Ureter (tissue), 1 donor: Measurements from ENCODE around the gene PARD3. TPM values are rescaled to one million over a fixed set of nuclear protein-coding genes. Genes with fewer than 3 reads are reported as not detected.
"Not testable (repeated sequence)": the region's sequence is repeated elsewhere in the genome, so short reads cannot be mapped to it uniquely, and the experiment has no call there.

Source experiments
- DNase-seq: peaks from one replicate; pipeline ENCODE4 v3.0.0-alpha.2; 2020; ENCODE audit warnings: low spot score
- total RNA-seq: library from RNA; stranded (reverse); gene quantifications from one replicate; pipeline ENCODE4 v1.2.4, GENCODE V29; 2023
- donor health status: DM: yes; HTN: yes; CAD: no.

PARD3 gene
- total RNA-seq, 1 donor from 2014 or later = 73.5 TPM

GRCh38 chr10:34715511-34716187, 99.4 kb downstream of the PARD3 start:
- no peak for DNase-seq

GRCh38 chr10:34713875-34714274, 101.2 kb downstream of the PARD3 start:
- no peak for DNase-seq

DNA sequence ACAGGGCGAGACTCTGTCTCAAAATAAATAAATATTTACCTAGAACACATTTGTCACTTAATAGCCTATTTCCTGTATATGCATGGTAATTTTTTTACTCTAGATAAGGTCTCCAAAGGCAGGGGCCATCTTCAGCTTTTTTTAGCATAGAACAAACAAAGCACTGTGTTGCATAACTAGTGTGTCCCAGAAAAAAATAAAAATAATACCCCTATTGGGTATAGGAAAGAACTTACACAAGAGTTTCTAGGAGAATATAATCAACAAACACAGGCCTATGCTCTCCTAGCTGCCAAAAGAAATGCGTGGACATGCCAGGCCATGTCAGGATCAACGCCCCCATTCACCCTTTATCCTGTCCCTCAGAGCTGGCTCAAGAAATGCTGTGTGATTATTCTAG, 103.6 kb downstream of the PARD3 start:
- no peak for DNase-seq

- no peak for DNase-seq
These were observed 104.7 kb downstream of the PARD3 start for GRCh38 chr10:34710391-34710751.

DNA sequence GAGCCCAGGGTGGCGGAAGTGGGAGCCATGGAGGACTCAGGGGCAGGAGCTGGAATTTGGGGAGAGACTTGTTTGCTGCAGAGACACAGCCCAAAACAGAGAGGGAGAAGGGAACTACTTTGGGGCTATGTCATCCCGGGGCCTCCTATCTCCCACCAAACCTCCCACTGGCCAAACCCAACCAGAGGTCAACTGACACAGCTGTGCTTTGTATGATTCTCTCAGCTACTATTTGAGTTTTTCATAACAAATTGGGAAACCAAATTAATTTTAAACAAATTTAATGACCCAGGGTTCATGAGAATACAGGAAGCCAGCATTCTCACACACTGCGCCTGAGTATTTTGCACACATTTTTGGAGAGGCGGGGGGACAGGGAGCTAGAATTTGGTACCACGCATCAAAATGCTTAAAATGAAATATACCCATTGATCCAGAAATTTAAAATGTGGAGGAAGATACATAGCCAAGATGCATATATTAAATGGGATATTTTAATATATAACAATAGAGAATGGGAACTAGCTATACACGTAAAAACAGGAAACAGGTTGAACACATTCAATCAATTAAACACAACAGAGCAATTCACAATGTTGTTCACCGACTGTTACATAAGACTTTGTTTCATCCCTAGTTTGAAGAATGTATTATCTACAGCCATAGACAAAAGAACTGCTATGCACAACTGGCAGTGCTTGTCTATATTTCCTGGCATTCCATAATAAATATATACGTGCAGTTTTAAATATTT, 105.3 kb downstream of the PARD3 start:
- DNase-seq = no peak

- no peak for DNase-seq
These were observed 107.4 kb downstream of the PARD3 start for GRCh38 chr10:34707656-34708055.

- not testable (repeated sequence) for DNase-seq
These were observed 108.1 kb downstream of the PARD3 start for GRCh38 chr10:34706992-34707391.

GRCh38 chr10:34706147-34706546, 108.9 kb downstream of the PARD3 start:
- DNase-seq = no peak

DNA sequence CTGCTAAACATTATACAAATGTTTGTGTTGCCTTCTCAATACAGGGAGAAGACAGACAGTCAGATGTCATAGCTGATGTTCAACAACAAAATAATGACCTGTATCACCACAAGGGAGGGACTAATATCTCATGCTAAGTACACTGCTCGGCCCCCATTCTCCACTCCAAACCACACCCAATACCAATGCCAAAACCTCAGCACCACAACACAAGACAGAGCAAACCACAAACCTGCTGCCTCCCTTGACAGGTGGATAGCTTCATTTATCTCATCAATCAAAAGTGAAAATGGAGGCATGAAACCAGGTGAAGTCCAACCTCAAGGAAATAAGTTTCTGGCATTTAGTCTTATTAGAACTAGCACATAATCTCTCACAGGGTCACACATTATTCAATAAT, 109.5 kb downstream of the PARD3 start:
- no peak for DNase-seq

GRCh38 chr10:34704526-34705184, 110.4 kb downstream of the PARD3 start:
- DNase-seq = no peak

- DNase-seq = no peak
These were observed 112.1 kb downstream of the PARD3 start for GRCh38 chr10:34702982-34703381.

DNA sequence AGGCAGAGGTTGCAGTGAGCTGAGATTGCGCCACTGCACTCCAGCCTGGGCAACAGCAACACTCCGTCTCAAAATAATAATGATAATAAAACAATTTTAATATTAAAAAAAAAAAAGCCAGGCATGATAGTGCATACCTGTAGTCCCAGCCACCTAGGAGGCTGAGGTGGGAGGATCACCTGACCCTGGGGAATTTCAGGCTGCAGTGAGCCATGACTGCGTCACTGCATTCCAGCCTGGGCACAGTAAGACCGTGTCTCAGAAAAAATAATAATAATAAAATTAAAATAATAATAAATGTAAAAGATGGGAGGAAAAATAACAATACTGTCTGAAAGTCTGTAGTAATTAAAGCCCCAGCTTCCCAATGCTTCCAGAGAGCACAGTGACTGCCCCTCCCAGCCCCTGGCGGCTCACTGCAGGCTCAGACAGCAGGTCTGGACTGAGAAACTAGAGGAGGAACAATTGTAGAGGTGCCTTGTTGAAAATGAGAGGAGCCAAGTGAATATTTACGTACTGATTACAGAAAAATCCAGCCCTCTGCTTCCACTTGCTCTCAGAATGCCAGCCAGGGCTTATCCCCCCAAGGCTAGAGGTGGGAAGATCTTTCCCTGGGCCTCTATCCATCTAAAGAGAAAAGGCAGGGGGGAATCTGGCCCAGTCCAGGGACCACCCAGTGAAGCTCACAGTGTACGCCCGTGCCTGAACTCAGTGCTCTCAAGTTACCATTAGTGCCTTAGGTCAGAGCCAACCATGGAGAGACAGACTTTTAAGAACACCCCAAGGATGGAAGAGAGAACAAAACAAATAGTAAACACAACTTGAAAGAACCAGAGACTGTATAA, 112.8 kb downstream of the PARD3 start:
- no peak for DNase-seq

DNA sequence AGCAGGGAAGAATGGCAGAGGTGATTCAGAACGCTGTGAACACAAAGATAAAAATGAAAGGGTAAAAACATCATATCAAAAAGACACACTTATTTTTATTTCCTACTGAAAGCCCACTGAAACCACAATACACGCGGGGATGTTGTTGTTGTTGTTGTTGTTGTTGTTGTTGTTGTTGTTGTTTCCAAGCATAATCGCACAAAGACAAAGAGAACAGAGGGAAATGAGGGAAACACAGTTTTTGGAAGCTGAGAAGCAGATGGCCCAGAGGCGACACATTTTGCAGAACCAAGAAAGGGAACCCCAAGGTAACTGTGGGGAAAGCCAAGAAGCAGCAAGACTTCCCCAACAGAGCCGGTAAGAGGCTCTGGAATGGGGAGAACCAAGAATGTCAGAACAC, 113.9 kb downstream of the PARD3 start:
- no peak for DNase-seq

- not testable (repeated sequence) for DNase-seq
These were observed 114.3 kb downstream of the PARD3 start for GRCh38 chr10:34700752-34701151.

- DNase-seq = no peak
These were observed 115.1 kb downstream of the PARD3 start for GRCh38 chr10:34699904-34700517.

DNA sequence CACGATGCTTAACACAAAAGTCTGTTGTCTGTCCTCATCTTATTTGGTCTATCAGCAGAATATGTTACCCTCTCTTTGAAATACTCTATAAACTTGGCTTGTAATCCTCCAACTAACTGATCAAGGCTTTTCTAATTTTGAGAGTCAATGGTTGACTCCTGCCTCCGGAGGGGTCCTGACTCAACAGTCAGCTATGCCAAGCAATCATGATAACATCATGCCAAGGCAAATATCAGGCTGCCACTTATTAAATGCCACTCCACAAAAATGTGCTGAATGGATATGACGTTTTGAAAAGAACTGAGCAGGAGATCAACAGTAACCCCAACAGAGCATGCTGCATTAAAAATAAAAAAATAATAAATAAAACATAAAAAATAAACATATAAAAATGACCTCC, 116.1 kb downstream of the PARD3 start:
- DNase-seq = no peak

DNA sequence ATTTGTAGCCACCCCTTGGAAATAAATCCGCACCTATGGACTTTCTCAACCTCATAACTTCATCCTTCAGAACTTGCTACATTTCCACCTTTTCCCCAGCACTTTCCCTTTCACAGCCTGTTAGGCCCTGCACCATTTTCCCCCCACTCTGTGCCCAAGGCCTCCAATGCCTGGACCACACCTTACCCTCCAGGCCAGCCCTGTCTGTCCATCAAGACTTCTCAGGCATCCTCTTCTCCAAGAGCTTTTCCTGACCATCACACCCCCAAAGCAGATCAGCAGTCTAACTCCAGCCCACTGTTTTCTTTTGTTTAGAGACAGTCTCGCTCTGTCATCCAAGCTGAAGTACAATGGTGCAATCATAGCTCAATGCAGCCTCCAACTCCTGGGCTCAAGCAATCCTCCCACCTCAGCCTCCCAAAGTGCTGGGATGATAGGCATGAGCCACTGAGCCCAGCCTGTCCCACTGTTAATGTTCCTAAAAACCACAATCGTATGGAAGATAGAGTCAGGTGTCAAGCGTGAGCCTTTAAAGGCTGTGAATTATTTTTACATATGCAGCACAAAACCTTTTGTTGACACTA, 116.8 kb downstream of the PARD3 start:
- no peak for DNase-seq

- DNase-seq = no peak
These were observed 117.5 kb downstream of the PARD3 start for GRCh38 chr10:34697351-34698247.

- DNase-seq = no peak
These were observed 118.7 kb downstream of the PARD3 start for GRCh38 chr10:34696423-34696822.

DNA sequence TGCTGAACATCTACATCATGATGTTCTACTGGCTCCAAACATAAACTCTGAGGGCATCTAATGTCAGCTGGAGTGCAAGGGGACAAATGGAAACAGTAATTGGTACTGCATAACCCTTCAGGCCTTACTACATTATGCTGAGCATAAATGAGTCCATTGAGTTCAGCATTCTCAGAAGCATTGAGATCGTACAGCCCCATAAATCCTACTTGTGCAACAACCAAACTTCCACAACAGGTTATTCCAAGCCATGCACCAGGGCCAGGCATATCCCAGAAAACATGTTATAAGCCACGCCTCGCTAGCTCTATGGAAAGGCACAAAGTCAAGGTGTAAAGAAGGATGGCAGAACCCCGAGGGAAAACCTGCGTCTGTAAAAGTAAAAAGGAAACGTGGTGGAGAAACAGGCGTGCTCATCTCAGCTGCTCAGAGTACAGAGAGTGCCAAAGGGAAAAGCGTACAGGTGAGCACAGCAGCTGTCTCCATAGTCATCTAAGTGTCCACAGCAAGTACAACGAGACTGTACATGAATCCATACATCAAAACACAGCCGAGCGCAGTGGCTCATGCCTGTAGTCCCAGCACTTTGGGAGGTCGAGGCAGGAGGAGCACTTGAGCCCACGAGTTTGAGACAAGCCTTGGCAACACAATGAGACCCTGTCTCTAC, 124.6 kb downstream of the PARD3 start:
- no peak for DNase-seq
